Dendritic cell treated with granulocyte-macrophage colony-stimulating factor and Interleukin-4, amounts not matched to agents 40 ng/mL and 50 ng/mL, for 4 days (primary cell): ENCODE results near the gene HES6.

ENCODE experiments used
- H3K27ac Mint-ChIP-seq: one replicate; pipeline ENCODE4 v1.8.0; 2022; ENCODE audit warnings: mild to moderate bottlenecking, mixed read lengths
- H3K27me3 Mint-ChIP-seq: one replicate; pipeline ENCODE4 v1.8.0; 2022; ENCODE audit warnings: mild to moderate bottlenecking, mixed read lengths
- H3K36me3 Mint-ChIP-seq: one replicate; pipeline ENCODE4 v1.8.0; 2022; ENCODE audit warnings: low read depth, mixed read lengths
- H3K4me1 Mint-ChIP-seq: one replicate; pipeline ENCODE4 v1.8.0; 2022; ENCODE audit warnings: low read depth, mixed read lengths
- H3K4me3 Mint-ChIP-seq: one replicate; pipeline ENCODE4 v1.8.0; 2022; ENCODE audit warnings: mild to moderate bottlenecking, moderate library complexity, mixed read lengths
- H3K9me3 Mint-ChIP-seq: one replicate; pipeline ENCODE4 v1.8.0; 2022; ENCODE audit warnings: mixed read lengths
- intact Hi-C: fragments of 100-400 bp; cut with micrococcal nuclease; formaldehyde crosslinking; loops from one replicate; pipeline ENCODE4 v1.15.0; 2022

The HES6 gene

GRCh38 chr2:238252766-238253630, 13.2 kb upstream of the HES6 start:
- Mint-ChIP-seq H3K27ac (peak overlapping the region; percentile 24), H3K9me3 (no peaks in the 10 kb centered on the region), H3K36me3 (peaks cover 100% of the 10 kb centered on the region), H3K27me3 (no peaks in the 10 kb centered on the region), H3K4me3 (no peak overlapping the region), H3K4me1 (no peaks in the 10 kb centered on the region)
- intact Hi-C loops, result no loop called here

GRCh38 chr2:238251986-238252385, 12.1 kb upstream of the HES6 start:
- H3K4me1 Mint-ChIP-seq, result no peaks in the 10 kb centered on the region
- no peak overlapping the region for H3K4me3 Mint-ChIP-seq
- peak overlapping the region; percentile 24 for H3K27ac Mint-ChIP-seq
- no peaks in the 10 kb centered on the region for H3K27me3 Mint-ChIP-seq
- H3K36me3 Mint-ChIP-seq, result peaks cover 100% of the 10 kb centered on the region
- H3K9me3 Mint-ChIP-seq, result no peaks in the 10 kb centered on the region
- intact Hi-C loops, result no loop called here

GRCh38 chr2:238251331-238251730, 11.5 kb upstream of the HES6 start:
- no peak overlapping the region for H3K4me3 Mint-ChIP-seq
- H3K9me3 Mint-ChIP-seq, result no peaks in the 10 kb centered on the region
- intact Hi-C loops, result no loop called here
- H3K36me3 Mint-ChIP-seq, result peaks cover 100% of the 10 kb centered on the region
- no peaks in the 10 kb centered on the region for H3K27me3 Mint-ChIP-seq
- no peak overlapping the region for H3K27ac Mint-ChIP-seq
- H3K4me1 Mint-ChIP-seq, result no peaks in the 10 kb centered on the region

- Mint-ChIP-seq H3K9me3 (no peaks in the 10 kb centered on the region), H3K27me3 (no peaks in the 10 kb centered on the region), H3K4me3 (no peak overlapping the region), H3K27ac (no peak overlapping the region), H3K36me3 (peaks cover 100% of the 10 kb centered on the region), H3K4me1 (no peaks in the 10 kb centered on the region)
- intact Hi-C loops, result no loop called here
Observed at GRCh38 chr2:238250896-238251295, 11.1 kb upstream of the HES6 start.

GRCh38 chr2:238247841-238248453, 8.1 kb upstream of the HES6 start:
- Mint-ChIP-seq H3K9me3 (no peaks in the 10 kb centered on the region), H3K4me1 (no peaks in the 10 kb centered on the region), H3K27ac (no peak overlapping the region), H3K36me3 (peaks cover 82% of the 10 kb centered on the region), H3K4me3 (no peak overlapping the region), H3K27me3 (no peaks in the 10 kb centered on the region)
- intact Hi-C loops, result no loop called here

- H3K27ac Mint-ChIP-seq, result no peak overlapping the region
- no peaks in the 10 kb centered on the region for H3K9me3 Mint-ChIP-seq
- peaks cover 7% of the 10 kb centered on the region for H3K27me3 Mint-ChIP-seq
- peaks cover 75% of the 10 kb centered on the region for H3K36me3 Mint-ChIP-seq
- H3K4me3 Mint-ChIP-seq, result no peak overlapping the region
- intact Hi-C loops, result no loop called here
- no peaks in the 10 kb centered on the region for H3K4me1 Mint-ChIP-seq
Observed at GRCh38 chr2:238247002-238247822, 7.4 kb upstream of the HES6 start.

GRCh38 chr2:238244151-238244550, 4.3 kb upstream of the HES6 start:
- no peak overlapping the region for H3K4me3 Mint-ChIP-seq
- H3K9me3 Mint-ChIP-seq, result no peaks in the 10 kb centered on the region
- intact Hi-C loops, result no loop called here
- H3K4me1 Mint-ChIP-seq, result peaks cover 5% of the 10 kb centered on the region
- peaks cover 27% of the 10 kb centered on the region for H3K27me3 Mint-ChIP-seq
- no peak overlapping the region for H3K27ac Mint-ChIP-seq
- H3K36me3 Mint-ChIP-seq, result peaks cover 44% of the 10 kb centered on the region

GRCh38 chr2:238243496-238244076, 3.7 kb upstream of the HES6 start:
- H3K36me3 Mint-ChIP-seq, result peaks cover 38% of the 10 kb centered on the region
- H3K9me3 Mint-ChIP-seq, result no peaks in the 10 kb centered on the region
- H3K4me3 Mint-ChIP-seq, result no peak overlapping the region
- H3K27me3 Mint-ChIP-seq, result peaks cover 32% of the 10 kb centered on the region
- intact Hi-C loops, result no loop called here
- H3K4me1 Mint-ChIP-seq, result peaks cover 5% of the 10 kb centered on the region
- no peak overlapping the region for H3K27ac Mint-ChIP-seq

GRCh38 chr2:238242731-238243495, 3.1 kb upstream of the HES6 start:
- H3K4me3 Mint-ChIP-seq, result no peak overlapping the region
- no peak overlapping the region for H3K27ac Mint-ChIP-seq
- intact Hi-C loops, result no loop called here
- no peaks in the 10 kb centered on the region for H3K9me3 Mint-ChIP-seq
- H3K4me1 Mint-ChIP-seq, result peaks cover 5% of the 10 kb centered on the region
- peaks cover 37% of the 10 kb centered on the region for H3K27me3 Mint-ChIP-seq
- peaks cover 32% of the 10 kb centered on the region for H3K36me3 Mint-ChIP-seq

GRCh38 chr2:238241970-238242369, 2.1 kb upstream of the HES6 start:
- no peaks in the 10 kb centered on the region for H3K9me3 Mint-ChIP-seq
- no peak overlapping the region for H3K27ac Mint-ChIP-seq
- intact Hi-C loops, result no loop called here
- H3K4me3 Mint-ChIP-seq, result no peak overlapping the region
- peaks cover 22% of the 10 kb centered on the region for H3K36me3 Mint-ChIP-seq
- H3K27me3 Mint-ChIP-seq, result peaks cover 47% of the 10 kb centered on the region
- H3K4me1 Mint-ChIP-seq, result peaks cover 5% of the 10 kb centered on the region

- Mint-ChIP-seq H3K9me3 (no peaks in the 10 kb centered on the region), H3K36me3 (peaks cover 13% of the 10 kb centered on the region), H3K4me3 (peak overlapping the region; percentile 37), H3K27me3 (peaks cover 56% of the 10 kb centered on the region), H3K4me1 (peaks cover 7% of the 10 kb centered on the region), H3K27ac (no peak overlapping the region)
- intact Hi-C loops, result no loop called here
Observed at GRCh38 chr2:238240757-238241711, 1.2 kb upstream of the HES6 start.

GRCh38 chr2:238239543-238239862, 335 bp downstream of the HES6 start:
- intact Hi-C loops, result loop anchor here (5.0 kb wide), 1 partner anchor 37 kb away; the partner anchor contains the start of gene ILKAP
- Mint-ChIP-seq H3K27me3 (peaks cover 69% of the 10 kb centered on the region), H3K4me3 (peak overlapping the region; percentile 83), H3K9me3 (no peaks in the 10 kb centered on the region), H3K4me1 (peaks cover 21% of the 10 kb centered on the region), H3K27ac (no peak overlapping the region), H3K36me3 (no peaks in the 10 kb centered on the region)
